Mesenchymal stem cell (in vitro differentiated cells and primary cell): Measurements from ENCODE around the gene TWIST2.

Source experiments
- DNase-seq: peaks from one replicate; pipeline ENCODE4 v3.0.0-alpha.2; 2013
- H2AFZ ChIP-seq: one replicate; pipeline ENCODE4 v1.6.1; 2013; ENCODE audit warnings: low read depth, mild to moderate bottlenecking, control low read depth, inconsistent platforms, low read length, moderate library complexity
- H2AK5ac ChIP-seq: 2 replicates; pipeline ENCODE4 v1.6.1; 2013; ENCODE audit warnings: low read length, moderate library complexity, mild to moderate bottlenecking, inconsistent platforms; ENCODE audit not compliant: severe bottlenecking
- H2BK120ac ChIP-seq: one replicate; pipeline ENCODE4 v1.6.1; 2013; ENCODE audit warnings: low read depth, mild to moderate bottlenecking, inconsistent platforms, low read length, moderate library complexity
- H2BK12ac ChIP-seq, 2 experiments: one replicate each; pipeline ENCODE4 v1.6.1; 2013; ENCODE audit warnings: inconsistent platforms in 2 of 2, low read length in 2 of 2, mild to moderate bottlenecking in 2 of 2, moderate library complexity in 2 of 2, control low read depth in 1 of 2
- H2BK15ac ChIP-seq: one replicate; pipeline ENCODE4 v1.6.1; 2013; ENCODE audit warnings: mild to moderate bottlenecking, low read depth, inconsistent platforms; ENCODE audit not compliant: poor library complexity, severe bottlenecking
- H2BK5ac ChIP-seq: 2 replicates; pipeline ENCODE4 v1.6.1; 2013; ENCODE audit warnings: low read depth, mild to moderate bottlenecking, low read length, control low read depth, inconsistent platforms; ENCODE audit not compliant: poor library complexity, severe bottlenecking
- H3K14ac ChIP-seq, 2 experiments: one replicate each; pipeline ENCODE4 v1.6.1; 2013; ENCODE audit warnings: inconsistent platforms in 2 of 2, low read length in 2 of 2, control low read depth in 1 of 2, mild to moderate bottlenecking in 1 of 2, moderate library complexity in 1 of 2
- H3K18ac ChIP-seq, 2 experiments: one replicate each; pipeline ENCODE4 v1.6.1; 2013; ENCODE audit warnings: inconsistent platforms in 2 of 2, low read length in 2 of 2, control low read depth in 1 of 2, low read depth in 1 of 2, mild to moderate bottlenecking in 1 of 2
- H3K23ac ChIP-seq, 2 experiments: one replicate each; pipeline ENCODE4 v1.6.1; 2013; ENCODE audit warnings: inconsistent platforms in 2 of 2, low read length in 2 of 2, mild to moderate bottlenecking in 2 of 2, moderate library complexity in 2 of 2, control low read depth in 1 of 2
- H3K27ac ChIP-seq: 2 replicates; pipeline ENCODE4 v1.5.1; 2013; ENCODE audit warnings: mild to moderate bottlenecking, moderate library complexity, low read length, control low read depth, inconsistent platforms; ENCODE audit not compliant: poor library complexity, severe bottlenecking
- H3K27me3 ChIP-seq, 2 experiments: 2 replicates each; pipeline versions ENCODE4 v1.6.1 to v1.7.0; 2013; ENCODE audit warnings: low read length in 2 of 2, mild to moderate bottlenecking in 2 of 2, moderate library complexity in 2 of 2, control low read depth in 1 of 2, inconsistent platforms in 1 of 2; ENCODE audit not compliant: control insufficient read depth in 1 of 2, insufficient read depth in 1 of 2
- H3K36me3 ChIP-seq, 2 experiments: 2 replicates each; pipeline versions ENCODE4 v1.6.1 to v1.7.0; 2013; ENCODE audit warnings: low read length in 2 of 2, control low read depth in 1 of 2, inconsistent platforms in 1 of 2, low read depth in 1 of 2, mild to moderate bottlenecking in 1 of 2; ENCODE audit not compliant: insufficient read depth in 2 of 2, control insufficient read depth in 1 of 2
- H3K4ac ChIP-seq, 2 experiments: one replicate each; pipeline ENCODE4 v1.6.1; 2013; ENCODE audit warnings: inconsistent platforms in 2 of 2, low read length in 2 of 2, mild to moderate bottlenecking in 2 of 2, moderate library complexity in 2 of 2, control low read depth in 1 of 2, low read depth in 1 of 2
- H3K4me1 ChIP-seq: 2 replicates; pipeline ENCODE4 v1.6.1; 2013; ENCODE audit warnings: low read depth, low read length, control low read depth; ENCODE audit not compliant: control insufficient read depth, insufficient read depth
- H3K4me2 ChIP-seq: 2 replicates; pipeline ENCODE4 v1.6.1; 2013; ENCODE audit warnings: low read length, mild to moderate bottlenecking, inconsistent platforms; ENCODE audit not compliant: poor library complexity, severe bottlenecking
- H3K4me3 ChIP-seq, 2 experiments: 2 replicates each; pipeline versions ENCODE4 v1.5.1 to v1.7.0; 2013; ENCODE audit warnings: low read length in 2 of 2, mild to moderate bottlenecking in 2 of 2, control low read depth in 1 of 2, low read depth in 1 of 2; ENCODE audit not compliant: insufficient read depth in 1 of 2
- H3K79me1 ChIP-seq: replicated peaks from 2 replicates; pipeline ENCODE4 v1.6.1; 2013; ENCODE audit warnings: mild to moderate bottlenecking, control low read depth, low read length, inconsistent platforms; ENCODE audit not compliant: poor library complexity, severe bottlenecking
- H3K9ac ChIP-seq: 2 replicates; pipeline ENCODE4 v1.7.0; 2013; ENCODE audit warnings: mild to moderate bottlenecking, low read length, moderate library complexity
- H3K9me3 ChIP-seq: 2 replicates; pipeline ENCODE4 v1.7.0; 2013; ENCODE audit warnings: mild to moderate bottlenecking, low read length; ENCODE audit not compliant: control insufficient read depth
- H4K8ac ChIP-seq: one replicate; pipeline ENCODE4 v1.6.1; 2013; ENCODE audit warnings: inconsistent platforms, mild to moderate bottlenecking, low read length, moderate library complexity
- H4K91ac ChIP-seq: one replicate; pipeline ENCODE4 v1.6.1; 2013; ENCODE audit warnings: mild to moderate bottlenecking, low read length, inconsistent platforms
- WGBS: methylation state at CpG from one replicate; pipeline ENCODE4 v1.1.7; 2013; ENCODE audit warnings: mixed read lengths; 5-methylcytosine and 5-hydroxymethylcytosine counted together

The TWIST2 gene

GRCh38 chr2:238956676-238957075 lies 108.8 kb downstream of the TWIST2 start:
- no peak overlapping the region for H4K8ac ChIP-seq
- no peaks in the 10 kb centered on the region for H3K9me3 ChIP-seq
- no peak overlapping the region for H2BK15ac ChIP-seq
- no peak overlapping the region for H2BK5ac ChIP-seq
- no peak overlapping the region for H3K4me3 ChIP-seq
- H2AFZ ChIP-seq, result no peak overlapping the region
- no peak overlapping the region for H3K23ac ChIP-seq
- H3K9ac ChIP-seq, result no peak overlapping the region
- no peak overlapping the region for H3K18ac ChIP-seq
- no peak for DNase-seq
- H3K27ac ChIP-seq, result no peak overlapping the region
- no peak overlapping the region for H2BK120ac ChIP-seq
- H3K14ac ChIP-seq, result no peak overlapping the region
- H3K36me3 ChIP-seq, result no peaks in the 10 kb centered on the region
- H2AK5ac ChIP-seq, result no peak overlapping the region
- H3K27me3 ChIP-seq, result no peaks in the 10 kb centered on the region
- no peak overlapping the region for H2BK12ac ChIP-seq
- H3K79me1 ChIP-seq, result no peaks in the 10 kb centered on the region
- WGBS, result 75% methylated on average over 3 of the region's 3 CpGs
- H3K4ac ChIP-seq, result no peak overlapping the region
- H4K91ac ChIP-seq, result no peak overlapping the region
- peaks cover 3% of the 10 kb centered on the region for H3K4me1 ChIP-seq
- no peak overlapping the region for H3K4me2 ChIP-seq
